Right lobe of liver (tissue), 6 donors: ENCODE results near the gene FBLN2. TPM values are rescaled to one million over a fixed set of nuclear protein-coding genes. Genes with fewer than 3 reads are reported as not detected.

Experiments
- ATAC-seq, 4 donors: fragments of 200-7000 bp; cut with Tn5 transposase; one replicate each; pipeline ENCODE4 v1.9.1; 2020; ENCODE audit warnings: mild to moderate bottlenecking in 4 of 4, moderate library complexity in 4 of 4
- DNase-seq, 3 donors: peaks; one replicate each; pipeline ENCODE4 v3.0.0-alpha.2; 2020
- H3K27ac ChIP-seq, 3 donors: fragments of 200-600 bp; one replicate each; pipeline ENCODE4 v1.8.0; 2022
- H3K27me3 ChIP-seq, 2 donors: fragments of 200-600 bp; one replicate each; pipeline ENCODE4 v1.8.0; 2022
- H3K36me3 ChIP-seq, 4 donors: fragments of 200-600 bp; sonication (generic) in 1 of 4; one replicate each; pipeline versions ENCODE4 v1.5.1 to v1.8.0; 2017 to 2022; ENCODE audit warnings: control low read depth in 1 of 4
- H3K4me1 ChIP-seq, 4 donors: fragments of 200-600 bp; sonication (generic) in 1 of 4; one replicate each; pipeline versions ENCODE4 v1.5.1 to v1.8.0; 2017 to 2022; ENCODE audit warnings: control low read depth in 1 of 4
- H3K4me3 ChIP-seq, 3 donors: fragments of 200-600 bp; one replicate each; pipeline ENCODE4 v1.8.0; 2022
- H3K9me3 ChIP-seq, 4 donors: fragments of 200-600 bp; sonication (generic) in 1 of 4; one replicate each; pipeline versions ENCODE4 v1.5.1 to v1.8.0; 2017 to 2022; ENCODE audit warnings: control low read depth in 1 of 4
- POLR2A ChIP-seq: fragments of 450-650 bp; IDR thresholded peaks from one replicate; pipeline ENCODE4 v1.6.1; 2017; ENCODE audit warnings: antibody characterized with exemption, mild to moderate bottlenecking
- WGBS: methylation state at CpG from one replicate; pipeline ENCODE4 v1.1.6; 2018; ENCODE audit warnings: low coverage, low lambda C conversion rate; ENCODE audit not compliant: insufficient coverage; ENCODE audit errors: missing lambda C conversion rate; 5-methylcytosine and 5-hydroxymethylcytosine counted together
- intact Hi-C, 2 donors: fragments of 100-400 bp; cut with DNase I; formaldehyde crosslinking; loops; one replicate each; pipeline versions ENCODE4 v1.11.2 to v1.14.1; 2022
- total RNA-seq, 6 experiments: library from RNA; depleted of rRNA in 2 of 6; stranded (reverse); fragments of >200 nt in 2 of 6; fragmentation: NEBNext Ultra II Directional in 3 of 6; extraction: Animal tissue kit (Norgen Biotek cat#: 25700) in 3 of 6; gene quantifications; one replicate each; pipeline versions ENCODE4 v1.1.0 to v1.2.4, GENCODE V29; 2016 to 2023
- TF ChIP-seq, protein P1 (sequence below), 4 donors: fragments of 200-600 bp in 3 of 4; fragments of 450-650 bp in 1 of 4; IDR thresholded peaks; one replicate each; pipeline versions ENCODE4 v1.5.1 to v1.8.0; 2016 to 2022; ENCODE audit warnings: antibody characterized with exemption in 4 of 4, mild to moderate bottlenecking in 2 of 4
- donor health status: DM: no; HTN: yes; CAD: no.
- donor health status: DM: no; HTN: no; CAD: no.
- donor health status: DM: no; HTN: no; CAD: no.
- donor health status: DM: no; HTN: yes; CAD: no.
- donor health status: DM: no; HTN: yes; CAD: no.

The FBLN2 gene
- total RNA-seq, 6 experiments from 2014 or later: 1.9 to 4.0 (median 2.7) TPM

- 62% methylated on average over 5 of the region's 11 CpGs for WGBS
- H3K27ac ChIP-seq: no peak overlapping the region
- no peak overlapping the region for H3K4me3 ChIP-seq
- no peaks in the 10 kb centered on the region for H3K9me3 ChIP-seq
- no peak for ATAC-seq
- no peaks in the 10 kb centered on the region for H3K36me3 ChIP-seq
- TF ChIP-seq, protein P1, sequence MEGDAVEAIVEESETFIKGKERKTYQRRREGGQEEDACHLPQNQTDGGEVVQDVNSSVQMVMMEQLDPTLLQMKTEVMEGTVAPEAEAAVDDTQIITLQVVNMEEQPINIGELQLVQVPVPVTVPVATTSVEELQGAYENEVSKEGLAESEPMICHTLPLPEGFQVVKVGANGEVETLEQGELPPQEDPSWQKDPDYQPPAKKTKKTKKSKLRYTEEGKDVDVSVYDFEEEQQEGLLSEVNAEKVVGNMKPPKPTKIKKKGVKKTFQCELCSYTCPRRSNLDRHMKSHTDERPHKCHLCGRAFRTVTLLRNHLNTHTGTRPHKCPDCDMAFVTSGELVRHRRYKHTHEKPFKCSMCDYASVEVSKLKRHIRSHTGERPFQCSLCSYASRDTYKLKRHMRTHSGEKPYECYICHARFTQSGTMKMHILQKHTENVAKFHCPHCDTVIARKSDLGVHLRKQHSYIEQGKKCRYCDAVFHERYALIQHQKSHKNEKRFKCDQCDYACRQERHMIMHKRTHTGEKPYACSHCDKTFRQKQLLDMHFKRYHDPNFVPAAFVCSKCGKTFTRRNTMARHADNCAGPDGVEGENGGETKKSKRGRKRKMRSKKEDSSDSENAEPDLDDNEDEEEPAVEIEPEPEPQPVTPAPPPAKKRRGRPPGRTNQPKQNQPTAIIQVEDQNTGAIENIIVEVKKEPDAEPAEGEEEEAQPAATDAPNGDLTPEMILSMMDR (IDR thresholded peaks at IDR 0.05): no peak
- TF ChIP-seq POLR2A: no peak
- DNase-seq: no peak
- H3K4me1 ChIP-seq: no peaks in the 10 kb centered on the region
- intact Hi-C loops: no loop called here
- H3K27me3 ChIP-seq: no peaks in the 10 kb centered on the region
These were observed 24.1 kb downstream of the FBLN2 start for GRCh38 chr3:13572926-13573623.

GRCh38 chr3:13574083-13574797 is 25.3 kb downstream of the FBLN2 start:
- Histone ChIP-seq H3K4me1 (no peaks in the 10 kb centered on the region), H3K27me3 (no peaks in the 10 kb centered on the region), H3K27ac (no peak overlapping the region), H3K36me3 (no peaks in the 10 kb centered on the region), H3K9me3 (no peaks in the 10 kb centered on the region), H3K4me3 (no peak overlapping the region)
- no peak for DNase-seq
- WGBS: 70% methylated on average over 2 of the region's 18 CpGs
- intact Hi-C loops: no loop called here
- TF ChIP-seq POLR2A: no peak
- no peak for ATAC-seq

DNA sequence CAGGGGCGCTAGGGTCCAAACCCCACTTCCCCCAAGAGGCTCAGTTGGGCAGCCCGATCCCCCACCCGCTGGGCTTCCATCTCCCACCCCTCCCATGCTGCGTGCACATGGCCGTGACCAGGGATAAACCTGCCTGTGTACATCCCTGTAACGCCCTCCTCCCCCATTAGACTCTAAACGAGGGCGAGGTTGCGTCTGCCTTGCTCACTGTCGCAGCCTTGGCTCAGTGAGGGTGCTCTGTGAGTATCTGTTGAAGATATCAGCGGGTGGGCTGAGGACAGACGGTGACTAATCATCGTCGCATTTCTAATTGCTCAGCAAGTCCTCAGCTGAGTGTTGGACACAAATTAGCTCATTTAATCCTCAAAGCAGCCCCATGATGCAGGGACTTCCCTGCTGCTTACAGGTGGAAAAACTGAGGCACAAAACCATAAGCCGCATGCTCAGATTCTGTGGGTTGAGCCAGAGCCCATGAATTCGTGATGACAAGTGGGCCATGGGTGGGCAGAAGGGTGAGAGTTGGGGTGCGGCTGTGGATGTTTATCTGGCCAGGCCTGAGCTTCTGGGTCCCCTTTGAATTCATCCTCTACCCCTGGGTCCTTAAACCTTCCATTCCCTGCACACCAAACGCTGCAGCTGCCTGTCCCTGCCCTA is 26.0 kb downstream of the FBLN2 start:
- H3K4me1 ChIP-seq: no peaks in the 10 kb centered on the region

GRCh38 chr3:13575459-13576061 is 26.6 kb downstream of the FBLN2 start:
- TF ChIP-seq, protein P1 (IDR thresholded peaks at IDR 0.05): no peak
- no peak for TF ChIP-seq POLR2A
- intact Hi-C loops: no loop called here
- Histone ChIP-seq H3K4me1 (no peaks in the 10 kb centered on the region), H3K27me3 (no peaks in the 10 kb centered on the region), H3K27ac (no peak overlapping the region), H3K4me3 (no peak overlapping the region), H3K36me3 (no peaks in the 10 kb centered on the region), H3K9me3 (no peaks in the 10 kb centered on the region)
- no peak for DNase-seq
- no peak for ATAC-seq
- WGBS: 58% methylated on average over 7 of the region's 11 CpGs

More for the DNA sequence above, 26.0 kb downstream of the FBLN2 start:
- Histone ChIP-seq H3K4me3 (no peak overlapping the region), H3K27me3 (no peaks in the 10 kb centered on the region), H3K27ac (no peak overlapping the region), H3K9me3 (no peaks in the 10 kb centered on the region), H3K36me3 (no peaks in the 10 kb centered on the region)
- DNase-seq (no peak), ATAC-seq (no peak)
- intact Hi-C loops: no loop called here
- WGBS: 64% methylated on average over 10 of the region's 18 CpGs
- TF ChIP-seq POLR2A: no peak
- TF ChIP-seq, protein P1 (IDR thresholded peaks at IDR 0.05): no peak
